Activated CD8-positive, alpha-beta memory T cell treated with anti-CD3 and anti-CD28 coated beads for 36 hours (primary cell): ENCODE results near the gene HAPLN3. TPM values are rescaled to one million over a fixed set of nuclear protein-coding genes. Genes with fewer than 3 reads are reported as not detected.

ENCODE experiments used
- CTCF ChIA-PET: fragments of 350-600 bp; sonication (Branson Sonifier 250); formaldehyde crosslinking; loops from one replicate; lab custom pipeline; 2021; ENCODE audit warnings: antibody characterized with exemption; lab: Charles Lee
- POLR2A ChIA-PET: fragments of 350-600 bp; sonication (Branson Sonifier 250); formaldehyde crosslinking; loops from one replicate; lab custom pipeline; 2021; ENCODE audit warnings: antibody characterized with exemption; lab: Charles Lee
- total RNA-seq, 2 experiments: library from RNA; stranded (reverse); gene quantifications; one replicate each; pipeline ENCODE4 v1.2.3, GENCODE V29; 2021

HAPLN3 gene
- total RNA-seq, 2 experiments from 2014 or later = 27.2 to 30.3 TPM

DNA sequence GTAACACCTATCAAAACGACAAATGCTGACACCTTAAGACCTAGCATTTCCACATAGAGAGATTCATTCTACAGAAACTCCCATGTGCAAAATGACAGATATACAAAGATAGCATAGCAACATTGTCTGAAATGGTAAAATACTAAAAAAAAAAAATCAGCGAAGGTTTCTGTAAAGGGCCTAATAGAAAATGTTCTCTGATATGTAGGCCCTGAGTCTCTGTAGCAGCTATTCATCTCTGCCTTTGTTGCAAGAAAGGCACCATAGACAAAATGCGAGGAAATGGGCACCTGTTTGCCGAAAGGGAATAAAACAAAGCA, 18.5 kb upstream of the HAPLN3 start:
- CTCF ChIA-PET = interaction anchor here (1.0 to 2.4 kb wide), 2 partner anchors 8 to 9 kb away, joined by 3 to 8 read pairs; no protein-coding TSS in a partner anchor
- POLR2A ChIA-PET = no interaction called here

DNA sequence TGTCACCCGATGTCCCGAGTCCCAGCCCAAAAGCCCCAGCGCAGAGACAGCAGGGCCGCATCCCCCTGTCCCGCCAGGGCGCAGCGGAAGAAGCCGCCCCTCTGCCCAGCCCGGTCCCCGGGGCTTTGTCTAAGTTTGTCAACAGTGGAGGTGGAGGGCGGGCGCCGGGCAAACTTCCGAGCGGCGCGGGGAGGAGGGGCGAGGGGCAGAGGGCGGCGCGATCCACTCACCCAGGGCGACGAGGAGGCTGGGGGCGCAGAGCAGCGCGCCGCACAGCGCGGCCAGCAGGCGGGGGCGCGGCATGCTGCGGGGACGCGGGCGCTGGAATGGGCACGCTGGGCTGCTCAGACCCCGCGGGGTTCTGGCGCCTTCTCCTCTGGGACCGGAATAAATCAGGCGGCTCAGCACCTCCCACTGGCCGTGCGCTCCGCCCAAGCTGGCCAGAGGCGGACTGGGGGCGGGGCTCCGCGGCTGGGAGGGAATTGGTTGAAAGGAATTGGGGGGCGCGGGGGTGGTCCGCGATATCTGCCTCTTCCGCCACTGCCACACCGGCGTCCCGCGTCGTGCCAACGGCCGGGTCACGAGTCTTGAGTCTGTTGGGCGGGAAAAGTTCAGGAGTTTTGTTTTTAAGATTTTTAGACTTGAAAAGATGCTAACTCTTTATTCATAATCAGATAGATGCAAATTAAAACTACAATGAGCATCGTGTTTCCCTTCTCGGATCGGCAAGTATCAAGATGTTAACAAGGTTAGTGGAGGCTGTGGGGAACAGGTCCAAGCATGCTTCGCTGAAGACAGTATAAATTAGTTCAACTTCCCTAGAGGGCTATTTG, 17.9 kb upstream of the HAPLN3 start, which contains the start of gene MFGE8:
TSS of gene MFGE8 (minus strand) at position 363 of the 833 bp plus-strand sequence. CDS start at position 303, 60 bp downstream.
- CTCF ChIA-PET = interaction anchor here (0.7 to 2.4 kb wide), 4 partner anchors 7 to 9 kb away, joined by 3 to 8 read pairs (median 3); no protein-coding TSS in a partner anchor
- POLR2A ChIA-PET = no interaction called here

DNA sequence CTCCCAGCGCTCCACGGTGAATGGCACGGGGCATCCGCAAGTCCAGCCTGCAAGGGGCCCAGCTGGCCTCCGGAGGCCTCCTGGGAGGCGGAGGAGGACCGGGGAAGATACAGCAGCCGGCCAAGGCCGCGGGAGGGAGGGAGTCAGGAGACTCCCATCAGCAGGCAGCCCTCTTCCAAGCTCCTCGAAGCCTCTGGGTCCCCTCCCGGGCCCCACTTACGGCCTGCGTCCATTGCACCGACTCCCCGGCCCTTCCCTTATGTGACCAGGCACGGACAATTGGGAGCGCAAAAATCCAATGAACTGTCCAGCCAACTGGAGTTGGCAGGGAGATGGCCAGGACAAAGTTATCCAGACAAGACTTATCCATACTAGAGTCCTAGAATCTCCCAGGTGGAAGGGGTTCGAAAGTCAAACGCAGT, 17.2 kb upstream of the HAPLN3 start:
- POLR2A ChIA-PET = no interaction called here
- CTCF ChIA-PET = interaction anchor here (1.6 kb wide), 1 partner anchor 8 kb away, joined by 3 read pairs; no protein-coding TSS in a partner anchor

DNA sequence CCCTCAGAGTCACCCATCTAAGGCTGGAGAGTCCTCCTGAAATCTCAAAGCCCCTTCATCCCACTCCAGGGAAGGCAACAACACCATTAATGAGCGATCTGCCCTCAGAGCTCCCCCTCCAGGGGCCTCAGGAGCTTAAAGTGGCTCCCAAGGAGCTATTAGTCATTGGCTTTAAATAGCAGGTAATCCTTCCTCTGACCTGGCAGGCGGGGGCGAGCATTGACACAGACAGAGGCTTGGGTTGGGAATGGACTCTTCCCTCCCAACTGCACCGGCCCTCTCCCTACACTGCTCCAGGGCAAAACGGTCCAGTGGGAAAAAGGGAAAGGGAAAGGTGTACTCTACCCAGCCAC, 16.4 kb upstream of the HAPLN3 start:
- CTCF ChIA-PET = interaction anchor here (1.5 to 1.6 kb wide), 2 partner anchors 9 to 17 kb away, joined by 3 read pairs; no protein-coding TSS in a partner anchor
- POLR2A ChIA-PET = no interaction called here

DNA sequence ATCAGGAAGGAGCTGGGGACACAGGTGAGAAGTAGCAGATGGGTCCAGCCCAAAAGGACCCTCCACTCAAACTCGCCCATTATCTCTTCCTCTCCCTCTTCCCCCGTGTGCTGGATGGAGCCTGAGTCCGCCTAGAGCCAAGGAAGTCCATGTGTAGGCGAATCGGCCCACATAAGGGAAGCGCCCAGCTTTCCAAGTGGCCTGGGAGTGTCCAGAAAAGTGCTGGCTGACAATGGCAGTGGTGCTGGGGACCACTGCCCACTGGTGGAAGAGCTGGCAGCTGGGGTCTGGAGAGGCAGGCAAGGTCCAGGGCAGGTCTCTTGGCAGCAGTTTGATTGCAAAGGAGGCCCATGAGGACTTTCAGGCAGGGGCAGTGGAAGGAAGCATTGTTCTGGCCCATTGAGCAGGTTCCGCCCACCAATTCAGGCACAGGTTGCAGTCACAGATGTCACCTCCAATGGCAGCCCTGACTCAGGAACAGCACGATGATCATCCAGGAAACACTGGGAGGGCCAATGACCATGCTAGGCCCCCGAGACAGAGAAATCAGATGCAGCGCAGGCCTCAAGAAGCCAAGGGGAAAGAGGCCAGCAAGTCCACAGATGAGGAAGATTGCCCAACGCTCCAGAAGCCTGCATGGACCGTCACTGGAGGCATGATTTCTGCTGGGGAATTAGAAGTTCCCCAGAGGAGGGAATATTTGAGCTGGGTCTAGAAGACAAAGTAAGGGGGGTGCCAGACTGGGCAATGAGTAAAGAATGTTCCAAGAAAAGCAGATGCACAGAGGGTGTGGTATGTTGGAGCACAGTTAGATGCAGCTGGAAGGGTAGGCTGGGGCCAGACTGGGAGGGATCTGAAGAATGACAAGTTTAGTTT, 14.8 kb upstream of the HAPLN3 start:
- ChIA-PET CTCF (interaction anchor here (1.5 kb wide), 1 partner anchor 18 kb away, joined by 3 read pairs; no protein-coding TSS in a partner anchor), POLR2A (no interaction called here)

DNA sequence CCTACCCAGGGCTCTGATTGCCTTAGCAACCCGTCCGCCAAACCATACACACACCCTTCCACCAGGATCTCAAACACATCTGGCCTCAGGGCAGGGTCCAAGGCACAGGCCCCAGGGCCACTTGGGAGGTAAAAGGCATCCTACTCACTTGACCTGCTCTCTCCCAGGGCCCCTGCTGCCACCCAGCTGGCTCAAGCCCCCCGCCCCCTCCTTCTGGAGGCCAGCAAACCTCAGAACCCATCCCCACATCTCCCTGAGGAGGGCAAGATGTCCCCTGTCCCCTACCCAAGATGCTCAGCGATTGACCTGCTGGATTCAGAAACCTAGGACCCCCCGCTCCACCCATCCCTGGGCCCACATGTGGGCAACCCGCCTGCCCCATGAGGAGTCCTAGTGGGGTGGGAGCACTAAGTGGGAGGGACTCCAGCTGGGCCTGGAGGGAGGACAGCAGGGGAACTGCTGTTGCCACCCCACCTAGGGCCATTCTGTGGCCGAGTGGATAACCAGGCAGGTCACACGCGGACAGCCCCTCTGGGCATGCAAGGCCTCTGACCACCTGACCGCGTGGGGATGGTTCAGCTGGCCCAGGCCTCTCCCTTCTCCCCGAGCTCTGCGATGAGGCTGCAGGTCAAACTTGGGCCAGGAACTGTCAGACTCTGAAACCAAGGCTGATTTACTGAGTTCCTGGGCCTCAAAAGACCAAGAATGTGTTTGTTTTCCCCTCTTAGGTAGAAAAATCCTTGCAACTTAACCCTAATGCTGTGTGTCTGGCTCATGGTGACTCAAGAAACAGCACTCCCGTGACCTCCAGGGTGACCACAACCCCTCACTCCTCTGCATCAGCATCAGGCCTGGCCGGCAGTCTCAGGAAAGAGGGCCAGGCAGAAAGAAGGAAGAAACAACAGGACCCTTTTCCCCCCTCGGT, 13.6 kb upstream of the HAPLN3 start:
- ChIA-PET CTCF (interaction anchor here (0.5 to 1.0 kb wide), 2 partner anchors 9 to 298 kb away, joined by 3 to 4 read pairs; no protein-coding TSS in a partner anchor), POLR2A (no interaction called here)

DNA sequence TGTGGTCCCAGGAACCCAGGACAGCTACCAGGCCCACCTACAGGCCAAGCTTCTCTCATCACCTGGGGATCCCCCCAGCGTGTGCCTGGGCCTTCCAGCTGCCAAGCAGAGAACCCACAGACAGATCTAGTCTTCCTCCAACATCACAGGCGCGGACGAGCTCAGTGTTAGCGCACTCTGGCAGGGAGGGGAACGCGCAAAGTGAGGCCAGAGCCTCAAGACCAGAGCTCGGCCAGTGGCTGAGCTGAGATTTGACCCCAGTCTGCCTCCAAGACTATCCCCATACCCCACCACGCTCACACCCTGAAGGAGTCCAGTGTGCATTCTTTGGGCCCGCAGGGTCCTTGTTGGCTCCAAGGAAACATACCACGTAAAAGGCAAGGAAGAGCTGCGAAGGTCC, 12.8 kb upstream of the HAPLN3 start:
- ChIA-PET CTCF (interaction anchor here (1.0 kb wide), 1 partner anchor 299 kb away, joined by 3 read pairs; no protein-coding TSS in a partner anchor), POLR2A (interaction anchor here (0.6 kb wide), 1 partner anchor 185 kb away, joined by 13 read pairs; no protein-coding TSS in a partner anchor)

DNA sequence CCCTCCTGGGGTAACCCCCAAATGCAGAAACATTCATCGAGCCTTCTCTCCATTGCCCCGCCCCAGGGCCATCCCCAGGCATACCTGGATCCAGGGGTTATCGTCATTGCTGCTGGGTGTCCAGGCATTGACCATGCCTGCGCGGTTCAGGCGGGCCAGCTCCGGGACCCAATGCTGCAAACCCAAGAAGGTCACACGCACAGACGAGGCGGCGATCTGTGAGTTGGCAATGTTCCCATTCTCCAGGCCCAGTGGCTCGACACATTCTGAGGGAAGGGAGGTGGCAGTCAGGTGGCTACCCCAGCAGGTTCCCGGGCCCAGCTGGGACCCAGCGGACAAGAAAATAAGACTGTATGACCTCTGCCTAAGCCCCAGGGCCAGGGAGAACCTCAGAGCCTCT, 11.8 kb upstream of the HAPLN3 start:
- ChIA-PET POLR2A (no interaction called here), CTCF (interaction anchor here (1.5 kb wide), 1 partner anchor 12 kb away, joined by 3 read pairs; the partner anchor contains the start of gene HAPLN3)

DNA sequence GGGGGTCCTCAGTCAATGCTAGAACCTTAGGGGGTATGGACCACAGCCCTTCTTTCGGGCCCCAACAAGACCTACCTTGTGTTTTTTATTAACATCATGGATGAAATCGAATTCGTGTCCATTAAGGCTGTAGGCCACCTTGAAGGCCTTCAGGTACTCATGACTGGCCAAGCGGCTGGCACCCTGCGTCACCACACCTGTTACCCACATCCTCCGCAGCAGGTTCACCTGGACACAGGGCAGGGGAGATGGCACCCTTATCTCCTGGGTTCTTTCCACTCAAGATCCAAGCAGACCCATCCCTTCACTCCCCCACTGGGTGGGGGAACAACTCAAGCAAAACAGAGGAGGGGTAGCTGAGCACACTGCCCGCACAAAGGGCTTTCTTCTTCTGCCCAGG, 11.2 kb upstream of the HAPLN3 start:
- ChIA-PET CTCF (interaction anchor here (1.0 to 2.6 kb wide), 3 partner anchors 8 to 151 kb away, joined by 3 to 8 read pairs (median 3); partner anchors contain the start of gene HAPLN3), POLR2A (no interaction called here)

DNA sequence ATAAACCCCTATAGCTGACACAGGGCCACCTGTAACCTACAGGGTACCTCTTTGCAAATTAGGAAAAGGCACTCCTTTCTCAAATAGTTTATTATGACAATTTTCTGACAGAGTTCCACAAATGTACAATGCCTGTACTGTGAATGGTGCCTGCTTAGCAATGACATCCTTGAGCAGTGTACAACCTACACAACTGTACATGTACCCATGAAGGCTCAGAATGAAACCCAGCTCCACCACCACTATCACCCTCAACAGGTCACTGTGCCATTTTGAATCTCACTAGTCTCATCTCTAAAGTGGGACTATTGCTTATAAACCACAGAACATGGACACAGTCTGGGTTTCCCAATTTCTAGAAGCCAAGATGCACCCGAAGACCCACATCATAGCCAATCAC, 10.8 kb upstream of the HAPLN3 start:
- ChIA-PET CTCF (interaction anchor here (1.0 to 2.6 kb wide), 6 partner anchors 9 to 152 kb away, joined by 3 to 18 read pairs (median 8); partner anchors contain the start of gene HAPLN3), POLR2A (no interaction called here)

DNA sequence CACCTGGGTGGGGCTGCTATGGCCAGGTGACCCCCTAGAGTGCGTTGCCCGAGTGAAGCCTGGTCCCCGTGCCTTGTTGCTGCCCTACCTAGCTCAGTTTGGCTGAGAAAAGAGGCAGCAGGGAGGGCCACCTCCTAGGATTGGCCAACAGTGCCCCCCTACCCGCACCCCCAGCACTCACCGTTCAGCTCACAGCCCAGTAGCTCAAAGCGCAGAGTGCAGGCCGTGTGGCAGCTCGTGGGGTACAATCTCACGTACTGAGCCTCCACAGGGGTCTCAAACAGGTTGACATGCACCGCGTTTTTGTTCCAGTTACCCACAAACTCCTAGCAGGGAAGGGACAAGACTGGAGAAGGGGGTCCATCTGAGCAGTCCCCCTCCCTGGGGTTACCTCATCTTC, 10.2 kb upstream of the HAPLN3 start:
- POLR2A ChIA-PET = no interaction called here
- CTCF ChIA-PET = interaction anchor here (0.8 to 2.6 kb wide), 13 partner anchors 9 to 235 kb away, joined by 3 to 18 read pairs (median 6); partner anchors contain the start of gene HAPLN3

DNA sequence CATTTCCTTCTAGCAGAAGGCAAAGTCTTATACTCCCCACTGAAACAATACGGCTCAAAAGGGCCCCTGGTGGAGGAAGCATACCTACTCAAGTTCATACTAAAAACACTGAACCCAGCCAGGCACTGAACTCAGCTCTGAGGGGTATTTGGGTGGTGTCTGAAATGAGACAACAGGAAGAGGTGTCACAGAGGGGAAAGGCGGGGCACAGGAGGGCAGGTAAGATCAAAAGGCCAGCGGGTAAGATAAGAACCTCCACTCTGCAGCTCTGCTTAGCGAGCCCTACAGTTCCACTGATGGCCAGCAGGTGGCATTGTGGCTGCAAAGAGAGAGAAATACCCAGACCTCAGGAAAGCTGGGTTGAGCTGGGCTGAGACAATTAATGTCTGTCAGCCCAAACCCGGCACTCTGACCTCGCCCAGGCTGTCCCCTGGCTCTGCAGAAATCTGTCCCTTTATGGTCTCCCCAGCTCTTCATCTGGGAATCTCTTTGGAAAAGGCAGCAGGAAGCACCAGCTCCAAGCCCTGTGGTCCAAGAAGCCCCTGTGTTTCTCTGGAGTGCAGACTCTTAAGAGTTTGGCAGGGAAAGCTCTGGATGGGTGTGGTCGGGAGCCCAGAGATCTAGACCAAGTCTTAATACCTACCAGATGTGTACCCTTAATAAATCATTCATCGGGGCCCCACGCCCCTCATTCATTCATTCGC, 9.4 kb upstream of the HAPLN3 start:
- CTCF ChIA-PET = interaction anchor here (0.5 to 2.6 kb wide), 32 partner anchors 8 to 302 kb away, joined by 3 to 18 read pairs (median 4); partner anchors contain the start of genes HAPLN3 and MFGE8
- POLR2A ChIA-PET = no interaction called here

DNA sequence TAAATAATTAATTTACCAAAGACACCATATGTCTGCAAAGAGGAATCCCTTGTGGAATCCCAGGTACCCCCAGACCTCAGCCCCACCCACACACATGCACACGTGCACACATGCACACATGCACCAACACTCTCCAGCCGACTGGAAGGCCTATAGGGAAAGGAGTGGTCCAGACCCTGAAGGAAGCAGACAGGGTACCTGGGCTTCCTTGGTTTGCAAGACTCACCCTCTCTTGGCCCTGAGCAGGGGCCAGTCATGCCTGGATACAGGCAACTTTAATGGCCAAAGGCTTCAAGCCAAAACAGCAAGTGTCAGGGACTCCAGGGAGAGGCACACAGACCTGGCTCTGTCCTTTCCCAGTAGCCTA, 8.9 kb upstream of the HAPLN3 start:
- CTCF ChIA-PET = interaction anchor here (0.5 to 2.6 kb wide), 25 partner anchors 9 to 302 kb away, joined by 3 to 18 read pairs (median 4); partner anchors contain the start of genes HAPLN3 and MFGE8
- POLR2A ChIA-PET = no interaction called here

DNA sequence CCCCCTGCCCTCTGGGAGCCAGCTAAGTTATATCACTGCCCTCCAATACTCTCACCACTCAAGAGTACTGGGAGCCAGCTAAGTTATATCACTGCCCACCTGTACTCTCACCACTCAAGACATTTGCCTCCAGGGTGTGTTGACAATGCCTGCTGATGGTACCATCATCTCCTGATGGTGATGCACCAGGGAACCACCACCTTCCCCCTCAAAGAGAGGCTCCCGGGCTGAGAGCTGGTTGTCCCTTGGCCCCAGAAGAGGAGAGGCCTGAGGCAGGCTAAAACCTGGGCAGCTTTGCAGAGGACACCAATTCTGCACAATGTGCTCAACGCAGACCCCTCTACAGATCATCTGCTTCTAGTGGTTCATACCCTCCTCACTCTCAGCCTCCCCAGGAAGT, 7.5 kb upstream of the HAPLN3 start:
- ChIA-PET CTCF (interaction anchor here (0.6 kb wide), 1 partner anchor 13 kb away, joined by 3 read pairs; no protein-coding TSS in a partner anchor), POLR2A (no interaction called here)

DNA sequence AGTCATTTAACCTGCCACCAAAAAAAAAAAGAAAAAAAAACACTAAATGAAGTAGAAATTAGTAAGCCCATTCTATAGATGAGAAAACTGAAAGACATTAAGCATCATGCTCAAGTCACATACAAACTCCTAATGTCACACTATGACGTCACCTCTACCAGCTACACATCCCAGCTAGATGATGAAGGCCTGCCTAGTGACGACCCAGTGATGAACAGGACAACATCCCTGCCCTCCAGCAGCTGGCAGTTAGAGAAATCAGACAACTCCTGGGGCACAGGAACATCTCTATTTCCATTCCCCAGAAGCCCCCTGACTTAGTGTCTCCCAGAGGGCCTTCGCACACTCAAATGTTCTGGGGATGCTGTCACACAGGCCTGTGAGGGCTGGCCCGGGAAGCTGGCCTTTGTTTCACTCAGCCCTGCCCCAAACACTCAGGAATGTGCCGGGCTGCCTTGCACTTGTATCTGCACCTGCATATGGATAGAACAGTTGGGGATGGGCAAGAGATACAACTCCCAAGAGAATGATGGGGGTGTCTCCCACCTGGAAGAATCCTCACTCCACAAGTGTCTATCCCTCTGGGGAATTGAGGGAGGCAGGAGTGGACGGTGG, 7.0 kb upstream of the HAPLN3 start:
- CTCF ChIA-PET = interaction anchor here (0.5 to 0.6 kb wide), 2 partner anchors 14 to 258 kb away, joined by 3 read pairs; no protein-coding TSS in a partner anchor
- POLR2A ChIA-PET = no interaction called here

DNA sequence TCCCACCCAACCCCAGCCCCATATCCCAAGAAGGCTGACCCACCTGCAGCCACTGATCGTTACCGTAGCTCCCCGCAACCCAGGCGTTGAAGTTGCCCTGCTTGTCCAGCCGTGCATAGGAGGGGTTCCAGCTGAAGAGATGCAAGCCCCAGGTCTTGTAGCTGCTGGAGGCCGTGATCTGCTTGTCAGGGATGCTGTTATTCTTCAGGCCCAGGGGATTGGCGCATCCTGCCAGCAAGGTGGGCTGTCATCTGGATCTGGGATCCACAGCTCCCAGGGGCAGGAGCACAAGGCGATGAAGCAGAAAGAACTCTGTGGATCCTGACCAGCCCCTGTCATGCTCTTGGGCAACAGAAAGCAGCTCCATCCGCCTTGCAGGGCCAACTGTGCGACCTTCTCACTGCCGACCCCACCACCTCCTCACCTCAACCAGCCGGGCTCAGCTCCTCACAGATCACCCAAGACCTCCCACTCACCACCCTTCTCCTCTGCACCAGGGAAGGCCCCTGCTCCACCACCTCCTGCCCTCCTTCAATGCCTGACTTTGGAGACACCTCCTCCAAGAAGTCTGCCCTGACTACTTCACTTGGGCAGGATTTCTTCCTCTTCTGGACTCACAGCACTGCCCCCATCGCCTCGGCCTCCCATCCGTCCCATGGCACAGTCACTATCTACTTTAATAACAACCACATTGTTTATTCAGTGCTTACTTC, 6.3 kb upstream of the HAPLN3 start:
- ChIA-PET CTCF (interaction anchor here (0.5 kb wide), 1 partner anchor 259 kb away, joined by 3 read pairs; no protein-coding TSS in a partner anchor), POLR2A (no interaction called here)
